IMR-90 (cell line): ENCODE data around the gene KDM4F. TPM values are rescaled to one million over a fixed set of nuclear protein-coding genes. Genes with fewer than 3 reads are reported as not detected.

Experiments
- ATAC-seq: fragments of 200-7000 bp; cut with Tn5 transposase; 2 replicates; pipeline ENCODE4 v1.9.1; 2020; ENCODE audit warnings: low read depth, mild to moderate bottlenecking, moderate library complexity
- BruUV-seq: library from RNA; stranded (reverse); fragments of 400-500 nt; replicated peaks from 2 replicates; lab custom pipeline; 2021; lab: Mats Ljungman, UMichigan
- CTCF ChIA-PET: fragments of 300-600 bp; formaldehyde crosslinking; extraction: SDS; loops from one replicate; lab custom pipeline; 2021; ENCODE audit warnings: antibody characterized with exemption; lab: Yijun Ruan, JAX
- POLR2A ChIA-PET: fragments of 300-600 bp; sonication (Branson Sonifier 250); formaldehyde crosslinking; loops from one replicate; lab custom pipeline; 2022; ENCODE audit warnings: antibody characterized with exemption; ENCODE audit not compliant: unreplicated experiment; lab: Charles Lee
- DNase-seq: peaks from one replicate; pipeline ENCODE4 v3.0.0; 2013
- H2AFZ ChIP-seq: replicated peaks from 2 replicates; pipeline ENCODE3; 2013; ENCODE audit warnings: low read length, mild to moderate bottlenecking; ENCODE audit not compliant: poor library complexity
- H2AK5ac ChIP-seq: 2 replicates; pipeline ENCODE4 v1.6.1; 2013; ENCODE audit warnings: low read depth, low read length, inconsistent platforms
- H2AK9ac ChIP-seq: replicated peaks from 2 replicates; pipeline ENCODE3; 2013; ENCODE audit warnings: mild to moderate bottlenecking, low read depth, low read length, moderate library complexity; ENCODE audit not compliant: poor library complexity
- H2BK120ac ChIP-seq: 2 replicates; pipeline ENCODE4 v1.6.1; 2013; ENCODE audit warnings: low read depth, low read length, inconsistent platforms
- H2BK15ac ChIP-seq: 3 replicates; pipeline ENCODE4 v1.6.1; 2013; ENCODE audit warnings: low read depth, low read length, inconsistent platforms
- H2BK20ac ChIP-seq: 2 replicates; pipeline ENCODE4 v1.6.1; 2013; ENCODE audit warnings: low read depth, mild to moderate bottlenecking, inconsistent platforms, low read length, moderate library complexity
- H2BK5ac ChIP-seq: 2 replicates; pipeline ENCODE4 v1.6.1; 2013; ENCODE audit warnings: mild to moderate bottlenecking, low read depth, low read length, inconsistent platforms; ENCODE audit not compliant: poor library complexity, severe bottlenecking
- H3K14ac ChIP-seq: replicated peaks from 2 replicates; pipeline ENCODE4 v1.6.1; 2013; ENCODE audit warnings: low read depth, low read length, inconsistent platforms
- H3K18ac ChIP-seq: 2 replicates; pipeline ENCODE4 v1.6.1; 2013; ENCODE audit warnings: low read depth, low read length, control low read depth
- H3K23ac ChIP-seq: 2 replicates; pipeline ENCODE4 v1.6.1; 2013; ENCODE audit warnings: low read depth, low read length, inconsistent platforms
- H3K27ac ChIP-seq: 2 replicates; pipeline ENCODE4 v1.5.1; 2013; ENCODE audit warnings: mild to moderate bottlenecking, control low read depth, low read length; ENCODE audit not compliant: insufficient read depth
- H3K27me3 ChIP-seq: 2 replicates; pipeline ENCODE4 v1.6.1; 2013; ENCODE audit warnings: low read length; ENCODE audit not compliant: control insufficient read depth, insufficient read depth
- H3K36me3 ChIP-seq: 2 replicates; pipeline ENCODE4 v1.6.1; 2013; ENCODE audit warnings: low read length, mixed read lengths; ENCODE audit not compliant: control insufficient read depth, insufficient read depth
- H3K4ac ChIP-seq: 2 replicates; pipeline ENCODE4 v1.6.1; 2013; ENCODE audit warnings: low read depth, low read length, inconsistent platforms
- H3K4me1 ChIP-seq: 2 replicates; pipeline ENCODE4 v1.6.1; 2013; ENCODE audit warnings: low read length, mixed read lengths; ENCODE audit not compliant: control insufficient read depth, insufficient read depth
- H3K4me2 ChIP-seq: 2 replicates; pipeline ENCODE4 v1.6.1; 2013; ENCODE audit warnings: low read depth, mild to moderate bottlenecking, control low read depth, low read length, moderate library complexity
- H3K4me3 ChIP-seq: 2 replicates; pipeline ENCODE4 v1.5.1; 2013; ENCODE audit warnings: low read depth, mild to moderate bottlenecking, control low read depth, low read length, moderate library complexity; ENCODE audit not compliant: insufficient read depth
- H3K56ac ChIP-seq: 2 replicates; pipeline ENCODE4 v1.6.1; 2013; ENCODE audit warnings: low read length, inconsistent platforms; ENCODE audit not compliant: insufficient read depth; ENCODE audit errors: extremely low read depth
- H3K79me1 ChIP-seq, 2 experiments: 2 replicates each; pipeline ENCODE4 v1.6.1; 2013; ENCODE audit warnings: low read length in 2 of 2, inconsistent platforms in 1 of 2, low read depth in 1 of 2
- H3K9ac ChIP-seq: 2 replicates; pipeline ENCODE4 v1.6.1; 2013; ENCODE audit warnings: low read depth, low read length, control low read depth
- H3K9me1 ChIP-seq: 2 replicates; pipeline ENCODE4 v1.6.1; 2013; ENCODE audit warnings: low read length, inconsistent platforms; ENCODE audit not compliant: insufficient read depth
- H3K9me3 ChIP-seq: 2 replicates; pipeline ENCODE4 v1.6.1; 2013; ENCODE audit warnings: low read length; ENCODE audit not compliant: control insufficient read depth, insufficient read depth
- H4K20me1 ChIP-seq: 2 replicates; pipeline ENCODE4 v1.6.1; 2013; ENCODE audit warnings: low read length, inconsistent platforms; ENCODE audit not compliant: insufficient read depth
- H4K5ac ChIP-seq: 2 replicates; pipeline ENCODE4 v1.6.1; 2013; ENCODE audit warnings: mild to moderate bottlenecking, low read depth, low read length, control low read depth
- H4K8ac ChIP-seq, 2 experiments: 2 replicates each; pipeline ENCODE4 v1.6.1; 2013; ENCODE audit warnings: low read depth in 2 of 2, low read length in 2 of 2, control low read depth in 1 of 2, inconsistent platforms in 1 of 2
- H4K91ac ChIP-seq: 2 replicates; pipeline ENCODE4 v1.6.1; 2013; ENCODE audit warnings: low read depth, low read length, inconsistent platforms; ENCODE audit not compliant: insufficient read depth
- FOS ChIP-seq: fragments of 150-350 bp; IDR thresholded peaks from 2 replicates; pipeline ENCODE4 v1.6.1; 2016; ENCODE audit warnings: low read depth, low read length
- POLR2A ChIP-seq: IDR thresholded peaks from 2 replicates; pipeline ENCODE4 v1.6.1; 2012; ENCODE audit warnings: mild to moderate bottlenecking, low read depth, low read length
- WGBS, 2 experiments: methylation state at CpG; one replicate each; pipeline versions ENCODE4 v1.1.5 to v1.1.7; 2013; ENCODE audit warnings: missing lambda C conversion rate in 2 of 2; ENCODE audit not compliant: insufficient read length in 1 of 2; ENCODE audit errors: extremely low coverage in 2 of 2; 5-methylcytosine and 5-hydroxymethylcytosine counted together
- dilution Hi-C: fragments of 300-500 bp; cut with HindIII; formaldehyde crosslinking; loops from one replicate; pipeline ENCODE4 v1.14.3; 2018; ENCODE audit warnings: low sequenced_read_pairs; ENCODE audit not compliant: unreplicated experiment
- in situ Hi-C: fragments of 300-500 bp; cut with MboI; formaldehyde crosslinking; loops from 3 replicates; pipeline ENCODE4 v1.14.3; 2019; ENCODE audit warnings: low sequenced_read_pairs, inconsistent platforms, mixed read lengths
- intact Hi-C: fragments of 100-400 bp; cut with micrococcal nuclease; formaldehyde crosslinking; loops from 2 replicates; pipeline ENCODE4 v1.10.0; 2022
- polyA plus RNA-seq, 3 experiments: library from polyadenylated mRNA; depleted of rRNA; stranded (reverse); fragments of >200 nt; gene quantifications; 2 replicates each; pipeline ENCODE4 v1.2.3, GENCODE V29; 2012; ENCODE audit warnings: low replicate concordance in 1 of 3
- total RNA-seq: library from RNA; depleted of rRNA; stranded (reverse); fragments of >200 nt; gene quantifications from 2 replicates; pipeline ENCODE4 v1.2.3, GENCODE V29; 2012
- TF ChIP-seq, protein P1 (sequence below): fragments of 150-350 bp; IDR thresholded peaks from 2 replicates; pipeline ENCODE4 v1.6.1; 2017; ENCODE audit warnings: mild to moderate bottlenecking, antibody characterized with exemption, low read length, low read depth

Gene KDM4F
- total and polyA plus RNA-seq, 2 of the 4 experiments (the other 2 are of a cell fraction): not detected

- dilution Hi-C loops: no loop called here
- H2BK20ac ChIP-seq: no peak overlapping the region
- H2BK120ac ChIP-seq: no peak overlapping the region
- H3K14ac ChIP-seq: no peak overlapping the region
- CTCF ChIA-PET: interaction anchor here (0.5 to 3.7 kb wide), 2 partner anchors 9 to 330 kb away, joined by 3 to 16 read pairs; partner anchors contain the start of gene SRSF8
- no peaks in the 10 kb centered on the region for H3K4me1 ChIP-seq
- H3K79me1 ChIP-seq: no peaks in the 10 kb centered on the region
- DNase-seq: no peak
- no peak overlapping the region for H3K4me3 ChIP-seq
- WGBS, 2 experiments: no CpG with 5 or more reads among the region's 8 CpGs
- no peak overlapping the region for H2BK15ac ChIP-seq
- H3K27ac ChIP-seq: no peak overlapping the region
- H3K23ac ChIP-seq: no peak overlapping the region
- intact Hi-C loops: no loop called here
- no peak overlapping the region for H4K91ac ChIP-seq
- POLR2A ChIA-PET: no interaction called here
- H2BK5ac ChIP-seq: no peak overlapping the region
- peaks cover 21% of the 10 kb centered on the region for H3K27me3 ChIP-seq
- no peak overlapping the region for H3K18ac ChIP-seq
- no peak overlapping the region for H4K5ac ChIP-seq
- TF ChIP-seq POLR2A (no peak), FOS (no peak)
- TF ChIP-seq, protein P1, sequence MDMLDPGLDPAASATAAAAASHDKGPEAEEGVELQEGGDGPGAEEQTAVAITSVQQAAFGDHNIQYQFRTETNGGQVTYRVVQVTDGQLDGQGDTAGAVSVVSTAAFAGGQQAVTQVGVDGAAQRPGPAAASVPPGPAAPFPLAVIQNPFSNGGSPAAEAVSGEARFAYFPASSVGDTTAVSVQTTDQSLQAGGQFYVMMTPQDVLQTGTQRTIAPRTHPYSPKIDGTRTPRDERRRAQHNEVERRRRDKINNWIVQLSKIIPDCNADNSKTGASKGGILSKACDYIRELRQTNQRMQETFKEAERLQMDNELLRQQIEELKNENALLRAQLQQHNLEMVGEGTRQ: no peak
- no peaks in the 10 kb centered on the region for H4K20me1 ChIP-seq
- no peak overlapping the region for H3K56ac ChIP-seq
- H2AFZ ChIP-seq: no peak overlapping the region
- H2AK9ac ChIP-seq: no peak overlapping the region
- no TSS peak for BruUV-seq
- H3K9me3 ChIP-seq: no peaks in the 10 kb centered on the region
- no peak overlapping the region for H3K4ac ChIP-seq
- no peak overlapping the region for H3K4me2 ChIP-seq
- 0 out of 2 replicates have a peak, but pooled peaks cover 3% of the 10 kb centered on the region for H3K9me1 ChIP-seq
- no peak for ATAC-seq
- H4K8ac ChIP-seq: no peak overlapping the region
- H2AK5ac ChIP-seq: no peak overlapping the region
- H3K36me3 ChIP-seq: no peaks in the 10 kb centered on the region
- in situ Hi-C loops: loop anchor here (25.0 kb wide), 1 partner anchor 1379 kb away; no protein-coding TSS in a partner anchor
- H3K9ac ChIP-seq: no peak overlapping the region
Observed at GRCh38 chr11:95057959-95058358, 8.7 kb downstream of the KDM4F start.
